ENCODE measurements around the gene CEP164. TPM values are rescaled to one million over a fixed set of nuclear protein-coding genes. Genes with fewer than 3 reads are reported as not detected.

The CEP164 gene
- polyA plus RNA-seq, 1 donor from 2014 or later, result 27.4 TPM

DNA sequence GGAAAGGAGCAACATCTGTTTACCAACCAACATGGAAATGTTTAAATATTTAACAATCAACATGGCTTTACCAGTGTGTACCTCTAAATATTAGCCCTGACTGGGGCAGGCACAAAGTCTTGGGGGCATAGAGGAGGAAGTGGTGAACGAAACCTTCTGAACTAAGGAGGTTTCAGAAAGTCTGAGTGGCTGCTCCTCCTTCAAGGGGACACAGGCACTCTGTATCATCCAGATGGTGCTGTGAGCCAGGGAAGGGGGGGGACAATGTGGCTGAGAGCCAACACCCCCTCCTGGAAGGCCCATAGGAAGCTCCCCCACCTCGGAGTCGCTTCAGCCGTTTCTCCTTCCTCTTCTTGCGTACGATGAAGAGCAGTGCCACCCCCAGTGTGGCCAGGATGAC lies 107.7 kb downstream of the CEP164 start:
- TF ChIP-seq TAF1 (IDR thresholded peaks at IDR 0.05; ENCODE audit: low read depth) (no peak), EZH2 (IDR thresholded peaks at IDR 0.05; ENCODE audit: borderline replicate concordance, insufficient read depth, low read length, poor library complexity, severe bottlenecking) (no peak)
- Histone ChIP-seq H3K9me3 (ENCODE audit: low read length) (no peaks in the 10 kb centered on the region), H3K27me3 (ENCODE audit: insufficient read depth, low read depth, low read length) (no peaks in the 10 kb centered on the region), H2AFZ (ENCODE audit: low read depth, low read length) (no peak overlapping the region), H3F3A (ENCODE audit: insufficient read depth, low read length, poor library complexity, severe bottlenecking) (no peaks in the 10 kb centered on the region), H3K9ac (ENCODE audit: low read length) (no peak overlapping the region), H3K9me2 (ENCODE audit: insufficient read depth, low read length) (no peaks in the 10 kb centered on the region), H3K79me2 (replicated peaks; ENCODE audit: insufficient read depth, low read length) (no peaks in the 10 kb centered on the region), H3K4me2 (ENCODE audit: low read length) (no peak overlapping the region), H3K4me3 (ENCODE audit: low read length) (no peak overlapping the region), H4K20me1 (ENCODE audit: insufficient read depth) (no peaks in the 10 kb centered on the region), H3K36me3 (ENCODE audit: insufficient read depth, low read length) (no peaks in the 10 kb centered on the region), H3K27ac (ENCODE audit: low read length) (no peak overlapping the region)

DNA sequence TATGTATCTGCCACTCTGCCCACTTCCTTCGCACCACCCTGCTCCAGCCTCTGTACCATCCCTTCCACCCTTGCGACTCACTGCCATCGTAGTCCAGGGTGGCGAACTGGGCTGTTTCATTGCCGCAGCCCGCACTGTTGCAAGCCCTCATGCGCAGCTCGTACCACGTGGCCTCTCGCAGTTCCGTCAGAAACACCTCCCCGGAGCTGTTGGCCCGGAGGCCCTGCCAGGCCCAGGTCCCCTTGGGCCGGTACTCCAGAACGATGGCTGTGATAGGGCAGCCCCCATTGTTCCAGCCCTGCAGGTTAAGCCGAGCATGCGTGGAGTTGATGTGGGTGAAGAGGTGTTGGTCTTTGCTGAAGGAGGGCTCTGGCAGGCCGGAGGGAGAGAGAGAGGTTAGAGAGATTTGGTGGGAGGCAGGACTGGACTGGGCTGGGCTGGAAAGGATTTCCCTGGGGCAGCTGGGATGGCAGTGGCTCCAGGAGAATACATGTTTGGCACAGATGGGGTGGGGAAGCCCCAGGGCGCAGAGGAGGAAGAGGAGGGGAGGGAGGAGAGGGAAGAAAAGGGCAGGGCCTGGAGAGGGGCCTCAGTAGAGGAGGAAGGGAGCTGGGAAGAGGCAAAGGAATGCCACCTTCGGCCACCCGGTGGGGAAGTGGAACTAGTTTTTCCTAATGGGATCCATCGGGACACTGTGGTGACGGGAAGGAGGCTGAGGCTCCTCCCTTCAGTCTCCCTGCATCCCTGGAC lies 109.6 kb downstream of the CEP164 start:
- H3K36me3 ChIP-seq (ENCODE audit: insufficient read depth, low read length), result no peaks in the 10 kb centered on the region
- H3K27ac ChIP-seq (ENCODE audit: low read length), result no peak overlapping the region
- H2AFZ ChIP-seq (ENCODE audit: low read depth, low read length), result no peak overlapping the region
- no peaks in the 10 kb centered on the region for H4K20me1 ChIP-seq (ENCODE audit: insufficient read depth)
- no peak overlapping the region for H3K4me3 ChIP-seq (ENCODE audit: low read length)
- H3K27me3 ChIP-seq (ENCODE audit: insufficient read depth, low read depth, low read length), result no peaks in the 10 kb centered on the region
- H3F3A ChIP-seq (ENCODE audit: insufficient read depth, low read length, poor library complexity, severe bottlenecking), result no peaks in the 10 kb centered on the region
- H3K9me2 ChIP-seq (ENCODE audit: insufficient read depth, low read length), result no peaks in the 10 kb centered on the region
- no peak overlapping the region for H3K4me2 ChIP-seq (ENCODE audit: low read length)
- TF ChIP-seq TAF1 (IDR thresholded peaks at IDR 0.05; ENCODE audit: low read depth), result no peak
- no peak for TF ChIP-seq POLR2AphosphoS5 (IDR thresholded peaks at IDR 0.05)
- TF ChIP-seq RAD21 (conservative IDR thresholded peaks at IDR 0.05), result no peak
- TF ChIP-seq EZH2 (IDR thresholded peaks at IDR 0.05; ENCODE audit: borderline replicate concordance, insufficient read depth, low read length, poor library complexity, severe bottlenecking), result no peak
- no peak for TF ChIP-seq SMC3 (conservative IDR thresholded peaks at IDR 0.05; ENCODE audit: poor library complexity)
- no peak for TF ChIP-seq MXI1 (conservative IDR thresholded peaks at IDR 0.05; ENCODE audit: poor library complexity, severe bottlenecking)
- TF ChIP-seq, protein P1, sequence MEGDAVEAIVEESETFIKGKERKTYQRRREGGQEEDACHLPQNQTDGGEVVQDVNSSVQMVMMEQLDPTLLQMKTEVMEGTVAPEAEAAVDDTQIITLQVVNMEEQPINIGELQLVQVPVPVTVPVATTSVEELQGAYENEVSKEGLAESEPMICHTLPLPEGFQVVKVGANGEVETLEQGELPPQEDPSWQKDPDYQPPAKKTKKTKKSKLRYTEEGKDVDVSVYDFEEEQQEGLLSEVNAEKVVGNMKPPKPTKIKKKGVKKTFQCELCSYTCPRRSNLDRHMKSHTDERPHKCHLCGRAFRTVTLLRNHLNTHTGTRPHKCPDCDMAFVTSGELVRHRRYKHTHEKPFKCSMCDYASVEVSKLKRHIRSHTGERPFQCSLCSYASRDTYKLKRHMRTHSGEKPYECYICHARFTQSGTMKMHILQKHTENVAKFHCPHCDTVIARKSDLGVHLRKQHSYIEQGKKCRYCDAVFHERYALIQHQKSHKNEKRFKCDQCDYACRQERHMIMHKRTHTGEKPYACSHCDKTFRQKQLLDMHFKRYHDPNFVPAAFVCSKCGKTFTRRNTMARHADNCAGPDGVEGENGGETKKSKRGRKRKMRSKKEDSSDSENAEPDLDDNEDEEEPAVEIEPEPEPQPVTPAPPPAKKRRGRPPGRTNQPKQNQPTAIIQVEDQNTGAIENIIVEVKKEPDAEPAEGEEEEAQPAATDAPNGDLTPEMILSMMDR (IDR thresholded peaks at IDR 0.05; ENCODE audit: poor library complexity, severe bottlenecking), result no peak
- TF ChIP-seq, protein P2, sequence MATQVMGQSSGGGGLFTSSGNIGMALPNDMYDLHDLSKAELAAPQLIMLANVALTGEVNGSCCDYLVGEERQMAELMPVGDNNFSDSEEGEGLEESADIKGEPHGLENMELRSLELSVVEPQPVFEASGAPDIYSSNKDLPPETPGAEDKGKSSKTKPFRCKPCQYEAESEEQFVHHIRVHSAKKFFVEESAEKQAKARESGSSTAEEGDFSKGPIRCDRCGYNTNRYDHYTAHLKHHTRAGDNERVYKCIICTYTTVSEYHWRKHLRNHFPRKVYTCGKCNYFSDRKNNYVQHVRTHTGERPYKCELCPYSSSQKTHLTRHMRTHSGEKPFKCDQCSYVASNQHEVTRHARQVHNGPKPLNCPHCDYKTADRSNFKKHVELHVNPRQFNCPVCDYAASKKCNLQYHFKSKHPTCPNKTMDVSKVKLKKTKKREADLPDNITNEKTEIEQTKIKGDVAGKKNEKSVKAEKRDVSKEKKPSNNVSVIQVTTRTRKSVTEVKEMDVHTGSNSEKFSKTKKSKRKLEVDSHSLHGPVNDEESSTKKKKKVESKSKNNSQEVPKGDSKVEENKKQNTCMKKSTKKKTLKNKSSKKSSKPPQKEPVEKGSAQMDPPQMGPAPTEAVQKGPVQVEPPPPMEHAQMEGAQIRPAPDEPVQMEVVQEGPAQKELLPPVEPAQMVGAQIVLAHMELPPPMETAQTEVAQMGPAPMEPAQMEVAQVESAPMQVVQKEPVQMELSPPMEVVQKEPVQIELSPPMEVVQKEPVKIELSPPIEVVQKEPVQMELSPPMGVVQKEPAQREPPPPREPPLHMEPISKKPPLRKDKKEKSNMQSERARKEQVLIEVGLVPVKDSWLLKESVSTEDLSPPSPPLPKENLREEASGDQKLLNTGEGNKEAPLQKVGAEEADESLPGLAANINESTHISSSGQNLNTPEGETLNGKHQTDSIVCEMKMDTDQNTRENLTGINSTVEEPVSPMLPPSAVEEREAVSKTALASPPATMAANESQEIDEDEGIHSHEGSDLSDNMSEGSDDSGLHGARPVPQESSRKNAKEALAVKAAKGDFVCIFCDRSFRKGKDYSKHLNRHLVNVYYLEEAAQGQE (IDR thresholded peaks at IDR 0.05; ENCODE audit: borderline replicate concordance), result no peak
- no peak for TF ChIP-seq EP300 (conservative IDR thresholded peaks at IDR 0.05; ENCODE audit: poor library complexity, severe bottlenecking)
- no peaks in the 10 kb centered on the region for H3K9me3 ChIP-seq (ENCODE audit: low read length)
- no peak overlapping the region for H3K9ac ChIP-seq (ENCODE audit: low read length)
- no peaks in the 10 kb centered on the region for H3K79me2 ChIP-seq (replicated peaks; ENCODE audit: insufficient read depth, low read length)
